ENCODE data around the gene DDX27. TPM values are rescaled to one million over a fixed set of nuclear protein-coding genes. Genes with fewer than 3 reads are reported as not detected.
A peak's percentile ranks its signal among the peaks of the same experiment; 100 is the strongest.

The DDX27 gene
- total RNA-seq, 3 donors from 2014 or later, result 28.5 to 35.1 (median 34.8) TPM

DNA sequence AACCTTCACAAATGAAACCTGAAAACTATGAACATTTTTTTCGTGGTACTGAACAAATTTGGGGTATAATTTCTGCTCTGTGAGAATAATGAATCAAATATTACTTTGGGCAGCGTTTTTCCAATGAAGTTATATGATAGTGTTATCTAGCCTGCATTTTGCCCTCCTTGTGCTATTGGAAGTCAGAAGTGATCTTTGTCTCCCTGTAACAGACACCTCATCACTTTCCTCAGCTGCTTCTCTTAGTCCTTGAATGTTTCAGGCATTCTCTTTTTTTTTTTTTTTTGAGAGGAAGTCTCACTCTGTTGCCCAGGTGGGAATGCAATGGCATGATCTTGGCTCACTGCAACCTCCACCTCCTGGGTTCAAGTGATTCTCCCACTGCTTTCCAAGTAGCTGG lies 10.2 kb downstream of the DDX27 start:
- intact Hi-C loops (cut with DNase I; ENCODE audit: low total_unique reads), result no loop called here
- TF ChIP-seq POLR2AphosphoS5 (IDR thresholded peaks at IDR 0.05), result no peak
- TF ChIP-seq, protein P1, sequence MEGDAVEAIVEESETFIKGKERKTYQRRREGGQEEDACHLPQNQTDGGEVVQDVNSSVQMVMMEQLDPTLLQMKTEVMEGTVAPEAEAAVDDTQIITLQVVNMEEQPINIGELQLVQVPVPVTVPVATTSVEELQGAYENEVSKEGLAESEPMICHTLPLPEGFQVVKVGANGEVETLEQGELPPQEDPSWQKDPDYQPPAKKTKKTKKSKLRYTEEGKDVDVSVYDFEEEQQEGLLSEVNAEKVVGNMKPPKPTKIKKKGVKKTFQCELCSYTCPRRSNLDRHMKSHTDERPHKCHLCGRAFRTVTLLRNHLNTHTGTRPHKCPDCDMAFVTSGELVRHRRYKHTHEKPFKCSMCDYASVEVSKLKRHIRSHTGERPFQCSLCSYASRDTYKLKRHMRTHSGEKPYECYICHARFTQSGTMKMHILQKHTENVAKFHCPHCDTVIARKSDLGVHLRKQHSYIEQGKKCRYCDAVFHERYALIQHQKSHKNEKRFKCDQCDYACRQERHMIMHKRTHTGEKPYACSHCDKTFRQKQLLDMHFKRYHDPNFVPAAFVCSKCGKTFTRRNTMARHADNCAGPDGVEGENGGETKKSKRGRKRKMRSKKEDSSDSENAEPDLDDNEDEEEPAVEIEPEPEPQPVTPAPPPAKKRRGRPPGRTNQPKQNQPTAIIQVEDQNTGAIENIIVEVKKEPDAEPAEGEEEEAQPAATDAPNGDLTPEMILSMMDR (IDR thresholded peaks at IDR 0.05), result no peak
- no peak for TF ChIP-seq POLR2A (IDR thresholded peaks at IDR 0.05)
- no peaks in the 10 kb centered on the region for H3K27me3 ChIP-seq

DNA sequence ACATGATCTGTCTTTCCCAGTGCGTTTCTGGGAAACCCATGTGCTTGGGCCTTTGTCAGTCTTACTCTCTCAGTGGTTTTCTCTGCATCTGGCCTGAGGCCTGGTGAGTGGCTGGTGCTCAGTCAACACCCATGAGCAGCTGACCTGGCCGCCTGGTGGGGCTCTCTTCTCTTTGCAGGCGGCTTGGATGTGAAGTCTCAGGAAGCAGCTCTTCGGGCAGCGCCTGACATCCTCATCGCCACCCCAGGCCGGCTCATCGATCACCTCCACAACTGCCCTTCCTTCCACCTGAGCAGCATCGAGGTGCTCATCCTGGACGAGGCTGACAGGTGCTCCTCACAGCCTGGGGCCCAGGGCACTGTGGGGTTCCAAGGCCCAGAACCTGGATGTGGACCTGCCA lies 10.8 kb downstream of the DDX27 start:
- H3K27ac ChIP-seq, result peak overlapping the region; percentile 6 to 67
- no peak overlapping the region for H3K4me3 ChIP-seq
- no peaks in the 10 kb centered on the region for H3K4me1 ChIP-seq
- H3K27me3 ChIP-seq, result no peaks in the 10 kb centered on the region
- intact Hi-C loops (cut with DNase I; ENCODE audit: low total_unique reads), result loop anchor here (10.0 kb wide), 1 partner anchor 1985 kb away; no protein-coding TSS in a partner anchor
- no peak for DNase-seq (ENCODE audit: low spot score in 2 of 2)
- H3K36me3 ChIP-seq, result peaks cover 21% of the 10 kb centered on the region
- TF ChIP-seq POLR2AphosphoS5 (IDR thresholded peaks at IDR 0.05) (no peak), POLR2A (IDR thresholded peaks at IDR 0.05) (no peak)
- TF ChIP-seq, protein P1 (IDR thresholded peaks at IDR 0.05), result no peak
- no peaks in the 10 kb centered on the region for H3K9me3 ChIP-seq

More for the DNA sequence above, 10.2 kb downstream of the DDX27 start:
- DNase-seq (ENCODE audit: low spot score in 2 of 2), result no peak
- H3K9me3 ChIP-seq, result no peaks in the 10 kb centered on the region
- no peaks in the 10 kb centered on the region for H3K4me1 ChIP-seq
- H3K4me3 ChIP-seq, result no peak overlapping the region
- peaks cover 15% of the 10 kb centered on the region for H3K36me3 ChIP-seq
- H3K27ac ChIP-seq, result no peak overlapping the region

- H3K36me3 ChIP-seq, result peaks cover 27% of the 10 kb centered on the region
- TF ChIP-seq POLR2AphosphoS5 (IDR thresholded peaks at IDR 0.05), result no peak
- no peak for TF ChIP-seq POLR2A (IDR thresholded peaks at IDR 0.05)
- TF ChIP-seq, protein P1 (IDR thresholded peaks at IDR 0.05), result no peak
- DNase-seq (ENCODE audit: low spot score in 2 of 2), result peak in 1 of 2 donors; percentile 74
Measured at GRCh38 chr20:49230561-49231133, 11.4 kb downstream of the DDX27 start.

GRCh38 chr20:49231471-49231870 lies 12.3 kb downstream of the DDX27 start:
- Histone ChIP-seq H3K36me3 (peaks cover 32% of the 10 kb centered on the region), H3K27ac (peak overlapping the region in 1 of 2 donors; percentile 67), H3K4me3 (no peak overlapping the region), H3K9me3 (no peaks in the 10 kb centered on the region), H3K27me3 (no peaks in the 10 kb centered on the region), H3K4me1 (no peaks in the 10 kb centered on the region)
- intact Hi-C loops (cut with DNase I; ENCODE audit: low total_unique reads), result loop anchor here (10.0 kb wide), 1 partner anchor 1987 kb away; no protein-coding TSS in a partner anchor
- TF ChIP-seq, protein P1 (IDR thresholded peaks at IDR 0.05), result no peak
- TF ChIP-seq POLR2A (IDR thresholded peaks at IDR 0.05) (no peak), POLR2AphosphoS5 (IDR thresholded peaks at IDR 0.05) (no peak)
- DNase-seq (ENCODE audit: low spot score in 2 of 2), result no peak

More at GRCh38 chr20:49230561-49231133, 11.4 kb downstream of the DDX27 start:
- Histone ChIP-seq H3K9me3 (no peaks in the 10 kb centered on the region), H3K4me1 (no peaks in the 10 kb centered on the region), H3K27ac (peak overlapping the region; percentile 6 to 67), H3K4me3 (no peak overlapping the region), H3K27me3 (no peaks in the 10 kb centered on the region)
- intact Hi-C loops (cut with DNase I; ENCODE audit: low total_unique reads), result loop anchor here (10.0 kb wide), 1 partner anchor 1986 kb away; no protein-coding TSS in a partner anchor

- intact Hi-C loops (cut with DNase I; ENCODE audit: low total_unique reads), result loop anchor here (10.0 kb wide), 1 partner anchor 1988 kb away; no protein-coding TSS in a partner anchor
- Histone ChIP-seq H3K9me3 (no peaks in the 10 kb centered on the region), H3K36me3 (peaks cover 43% of the 10 kb centered on the region), H3K27ac (no peak overlapping the region), H3K27me3 (no peaks in the 10 kb centered on the region), H3K4me1 (no peaks in the 10 kb centered on the region), H3K4me3 (no peak overlapping the region)
- DNase-seq (ENCODE audit: low spot score in 2 of 2), result no peak
- TF ChIP-seq POLR2AphosphoS5 (IDR thresholded peaks at IDR 0.05) (no peak), POLR2A (IDR thresholded peaks at IDR 0.05) (no peak)
- TF ChIP-seq, protein P1 (IDR thresholded peaks at IDR 0.05), result no peak
Measured at GRCh38 chr20:49233226-49233625, 14.0 kb downstream of the DDX27 start.

All from breast epithelium (tissue), 4 donors.